Measurements from ENCODE around the gene RPS23. TPM values are rescaled to one million over a fixed set of nuclear protein-coding genes. Genes with fewer than 3 reads are reported as not detected.
A peak's percentile ranks its signal among the peaks of the same experiment; 100 is the strongest.

RPS23 gene
- total and polyA plus RNA-seq, 2 donors from 2014 or later, result 1,470 to 2,169 TPM

- no peak for DNase-seq
Measured at GRCh38 chr5:82246960-82247574, 31.1 kb downstream of the RPS23 start.

GRCh38 chr5:82244854-82245635 is 33.1 kb downstream of the RPS23 start:
- no peak for TF ChIP-seq CTCF (IDR thresholded peaks at IDR 0.05; ENCODE audit: borderline replicate concordance, extremely low read depth, insufficient read depth)
- Histone ChIP-seq H3K27ac (ENCODE audit: low read depth in 2 of 2, low read length in 2 of 2) (no peak overlapping the region), H3K4me3 (ENCODE audit: low read length in 3 of 3) (peak overlapping the region in 1 of 3 donors; percentile 16), H3K36me3 (ENCODE audit: control insufficient read depth in 2 of 3, insufficient read depth in 3 of 3, low read length in 3 of 3) (no peaks in the 10 kb centered on the region), H3K9me3 (ENCODE audit: control insufficient read depth in 2 of 3, insufficient read depth in 1 of 3, low read length in 3 of 3) (no peaks in the 10 kb centered on the region), H3K9ac (ENCODE audit: low read length in 3 of 3) (no peak overlapping the region), H3K4me1 (ENCODE audit: control insufficient read depth in 2 of 3, insufficient read depth in 2 of 3, low read depth in 1 of 3, low read length in 3 of 3) (no peaks in the 10 kb centered on the region), H3K27me3 (ENCODE audit: control insufficient read depth, insufficient read depth, low read length) (no peaks in the 10 kb centered on the region)
- intact Hi-C loops (cut with DNase I), result no loop called here
- DNase-seq (no peak), FAIRE-seq (no peak)

More at GRCh38 chr5:82246960-82247574, 31.1 kb downstream of the RPS23 start:
- intact Hi-C loops (cut with DNase I), result no loop called here
- H3K4me3 ChIP-seq (ENCODE audit: low read length in 3 of 3), result no peak overlapping the region
- H3K9ac ChIP-seq (ENCODE audit: low read length in 3 of 3), result no peak overlapping the region
- no peak overlapping the region for H3K27ac ChIP-seq (ENCODE audit: low read depth in 2 of 2, low read length in 2 of 2)
- no peak for FAIRE-seq
- no peaks in the 10 kb centered on the region for H3K9me3 ChIP-seq (ENCODE audit: control insufficient read depth in 2 of 3, insufficient read depth in 1 of 3, low read length in 3 of 3)
- TF ChIP-seq CTCF (IDR thresholded peaks at IDR 0.05; ENCODE audit: borderline replicate concordance, extremely low read depth, insufficient read depth), result no peak
- no peaks in the 10 kb centered on the region for H3K4me1 ChIP-seq (ENCODE audit: control insufficient read depth in 2 of 3, insufficient read depth in 2 of 3, low read depth in 1 of 3, low read length in 3 of 3)
- no peaks in the 10 kb centered on the region for H3K27me3 ChIP-seq (ENCODE audit: control insufficient read depth, insufficient read depth, low read length)
- H3K36me3 ChIP-seq (ENCODE audit: control insufficient read depth in 2 of 3, insufficient read depth in 3 of 3, low read length in 3 of 3), result no peaks in the 10 kb centered on the region

- intact Hi-C loops (cut with DNase I), result no loop called here
- H3K4me3 ChIP-seq (ENCODE audit: low read length in 3 of 3), result no peak overlapping the region
- no peaks in the 10 kb centered on the region for H3K9me3 ChIP-seq (ENCODE audit: control insufficient read depth in 2 of 3, insufficient read depth in 1 of 3, low read length in 3 of 3)
- no peak overlapping the region for H3K27ac ChIP-seq (ENCODE audit: low read depth in 2 of 2, low read length in 2 of 2)
- no peaks in the 10 kb centered on the region for H3K4me1 ChIP-seq (ENCODE audit: control insufficient read depth in 2 of 3, insufficient read depth in 2 of 3, low read depth in 1 of 3, low read length in 3 of 3)
- DNase-seq, result no peak
- no peak for TF ChIP-seq CTCF (IDR thresholded peaks at IDR 0.05; ENCODE audit: borderline replicate concordance, extremely low read depth, insufficient read depth)
- no peak for FAIRE-seq
- H3K9ac ChIP-seq (ENCODE audit: low read length in 3 of 3), result no peak overlapping the region
- no peaks in the 10 kb centered on the region for H3K36me3 ChIP-seq (ENCODE audit: control insufficient read depth in 2 of 3, insufficient read depth in 3 of 3, low read length in 3 of 3)
- no peaks in the 10 kb centered on the region for H3K27me3 ChIP-seq (ENCODE audit: control insufficient read depth, insufficient read depth, low read length)
Measured at GRCh38 chr5:82244151-82244550, 34.0 kb downstream of the RPS23 start.

Measured in kidney (tissue), 14 donors.